Cardiac fibroblast (primary cell): Measurements from ENCODE around the gene TMEM107.

Source experiments
- DNase-seq, 2 donors: peaks; one replicate each; pipeline versions ENCODE4 v3.0.0 to v3.0.0-alpha.2; 2010; ENCODE audit warnings: low read depth in 2 of 2
- H3K4me3 ChIP-seq, 2 donors: replicated peaks in 1 of 2; 1 replicate in 1 of 2; 2 replicates in 1 of 2; pipeline ENCODE4 v1.5.1; 2011; ENCODE audit warnings: low read depth in 2 of 2, low read length in 2 of 2, mild to moderate bottlenecking in 2 of 2, moderate library complexity in 1 of 2
- CTCF ChIP-seq: IDR thresholded peaks from one replicate; pipeline ENCODE4 v1.5.1; 2011; ENCODE audit warnings: low read depth, mild to moderate bottlenecking, low read length, inconsistent platforms

TMEM107 gene

DNA sequence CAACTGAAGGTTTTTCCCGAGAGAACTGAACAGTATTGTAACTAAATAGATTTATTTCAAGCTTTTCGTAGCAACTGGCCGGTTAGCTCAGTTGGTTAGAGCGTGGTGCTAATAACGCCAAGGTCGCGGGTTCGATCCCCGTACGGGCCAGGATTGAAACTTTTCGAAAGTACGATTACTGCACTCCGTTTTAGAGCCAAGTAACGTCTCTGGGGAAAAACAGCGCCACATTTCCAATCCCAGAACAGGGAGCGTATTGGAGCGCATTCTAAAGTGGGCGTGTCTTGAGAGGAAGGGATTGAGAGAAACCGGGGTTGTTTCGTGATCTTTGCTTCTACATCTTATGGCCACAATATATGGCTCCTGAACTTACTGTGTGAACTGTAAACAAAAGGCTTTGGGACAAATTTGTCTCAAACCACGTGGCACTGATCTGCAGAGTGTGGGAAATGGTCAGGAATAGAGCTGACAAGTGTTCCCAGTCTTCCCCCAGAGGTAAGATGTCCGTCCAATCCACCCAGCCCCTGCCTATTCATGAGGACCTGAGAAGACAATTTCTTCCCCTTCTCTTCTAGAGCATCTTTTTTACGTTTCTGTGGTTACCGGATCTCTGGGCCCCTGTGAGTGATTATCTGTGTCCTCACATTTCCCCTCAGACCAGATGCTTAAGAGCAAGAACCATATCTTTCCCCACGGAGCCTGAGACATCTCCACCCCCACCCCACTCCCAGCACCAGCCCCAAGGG, 11.5 kb upstream of the TMEM107 start:
- DNase-seq, result peak; percentile 100
- no peak for TF ChIP-seq CTCF
- peak overlapping the region; percentile 81 to 83 for H3K4me3 ChIP-seq

- H3K4me3 ChIP-seq, result peak overlapping the region; percentile 83 to 88
- TF ChIP-seq CTCF, result peak; percentile 36
- peak; percentile 97 to 98 for DNase-seq
Measured at GRCh38 chr17:8186787-8187516, 10.8 kb upstream of the TMEM107 start.

GRCh38 chr17:8186446-8186786, 10.2 kb upstream of the TMEM107 start:
- no peak for TF ChIP-seq CTCF
- no peak for DNase-seq
- peak overlapping the region; percentile 83 to 88 for H3K4me3 ChIP-seq

- peak; percentile 78 to 82 for DNase-seq
- no peak for TF ChIP-seq CTCF
- peak overlapping the region; percentile 83 to 88 for H3K4me3 ChIP-seq
Measured at GRCh38 chr17:8185582-8186445, 9.6 kb upstream of the TMEM107 start.

- peak overlapping the region; percentile 59 to 76 for H3K4me3 ChIP-seq
- TF ChIP-seq CTCF, result no peak
- DNase-seq, result no peak
Measured at GRCh38 chr17:8176998-8177731, 985 bp upstream of the TMEM107 start.

DNA sequence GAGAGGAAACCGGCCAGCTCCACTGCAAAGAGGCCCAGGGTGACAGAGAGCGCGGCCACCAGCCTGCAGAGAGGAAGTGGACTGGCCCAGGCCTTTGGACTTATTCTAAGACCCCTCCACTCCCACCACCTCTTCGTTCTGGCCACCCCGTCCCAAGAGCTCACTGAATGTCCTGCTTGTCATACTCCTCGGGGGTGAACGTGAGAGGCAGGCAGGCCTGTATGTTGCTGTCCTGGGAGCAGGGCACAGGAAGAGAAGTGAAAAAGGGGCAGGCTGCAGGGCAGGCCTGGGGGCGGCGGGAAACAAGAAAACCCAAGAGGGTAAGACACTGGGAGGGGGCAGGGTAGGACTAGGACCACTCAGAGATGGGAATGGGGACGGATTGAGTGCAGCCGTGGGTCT, 384 bp downstream of the TMEM107 start:
- peak in 1 of 2 donors; percentile 23 for DNase-seq
- TF ChIP-seq CTCF, result no peak
- H3K4me3 ChIP-seq, result peak overlapping the region; percentile 59 to 76
